Astrocyte (in vitro differentiated cells and primary cell): ENCODE measurements around the gene GNAO1.

ENCODE experiments used
- EZH2 ChIP-seq: IDR thresholded peaks from 2 replicates; pipeline ENCODE4 v1.6.1; 2012; ENCODE audit warnings: mild to moderate bottlenecking, low read length, inconsistent platforms; ENCODE audit not compliant: insufficient read depth
- TF ChIP-seq, protein P1 (sequence below): IDR thresholded peaks from 2 replicates; pipeline ENCODE4 v1.5.1; 2011; ENCODE audit warnings: low read depth, mild to moderate bottlenecking, inconsistent platforms, low read length, moderate library complexity; ENCODE audit not compliant: insufficient read depth

DNA sequence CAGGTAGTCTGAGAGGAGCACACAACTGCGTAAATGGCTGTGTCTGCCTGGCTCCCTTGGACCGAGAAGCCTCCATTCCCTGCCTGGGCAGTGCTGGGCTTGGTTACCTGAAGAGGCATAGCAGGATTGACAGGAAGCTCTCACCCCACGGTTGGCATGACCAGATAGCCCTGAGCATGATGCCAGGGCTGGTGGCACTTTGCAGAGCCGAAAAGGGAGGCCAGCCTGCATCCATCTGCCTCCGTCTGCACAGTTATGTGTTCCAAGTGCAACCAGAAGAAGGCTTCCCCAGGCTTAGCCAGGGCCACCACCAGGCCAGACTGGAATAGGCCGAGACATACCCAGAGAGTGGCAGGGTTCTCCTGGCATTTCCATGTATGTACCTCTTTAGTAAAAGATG, 36.6 kb downstream of the GNAO1 start:
- TF ChIP-seq, protein P1, sequence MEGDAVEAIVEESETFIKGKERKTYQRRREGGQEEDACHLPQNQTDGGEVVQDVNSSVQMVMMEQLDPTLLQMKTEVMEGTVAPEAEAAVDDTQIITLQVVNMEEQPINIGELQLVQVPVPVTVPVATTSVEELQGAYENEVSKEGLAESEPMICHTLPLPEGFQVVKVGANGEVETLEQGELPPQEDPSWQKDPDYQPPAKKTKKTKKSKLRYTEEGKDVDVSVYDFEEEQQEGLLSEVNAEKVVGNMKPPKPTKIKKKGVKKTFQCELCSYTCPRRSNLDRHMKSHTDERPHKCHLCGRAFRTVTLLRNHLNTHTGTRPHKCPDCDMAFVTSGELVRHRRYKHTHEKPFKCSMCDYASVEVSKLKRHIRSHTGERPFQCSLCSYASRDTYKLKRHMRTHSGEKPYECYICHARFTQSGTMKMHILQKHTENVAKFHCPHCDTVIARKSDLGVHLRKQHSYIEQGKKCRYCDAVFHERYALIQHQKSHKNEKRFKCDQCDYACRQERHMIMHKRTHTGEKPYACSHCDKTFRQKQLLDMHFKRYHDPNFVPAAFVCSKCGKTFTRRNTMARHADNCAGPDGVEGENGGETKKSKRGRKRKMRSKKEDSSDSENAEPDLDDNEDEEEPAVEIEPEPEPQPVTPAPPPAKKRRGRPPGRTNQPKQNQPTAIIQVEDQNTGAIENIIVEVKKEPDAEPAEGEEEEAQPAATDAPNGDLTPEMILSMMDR = no peak
- no peak for TF ChIP-seq EZH2
